ENCODE results near the gene CNTRL.

The CNTRL gene

GRCh38 chr9:121138561-121138960, 63.8 kb downstream of the CNTRL start:
- Histone ChIP-seq H3K9me3 (ENCODE audit: control insufficient read depth in 1 of 2, low read length in 2 of 2) (no peaks in the 10 kb centered on the region), H3K27me3 (ENCODE audit: low read depth, low read length) (no peaks in the 10 kb centered on the region), H3K36me3 (ENCODE audit: control insufficient read depth in 1 of 2, insufficient read depth in 2 of 2, low read length in 2 of 2) (peaks cover 58 to 68% of the 10 kb centered on the region in 2 donors), H3K27ac (ENCODE audit: low read length) (no peak overlapping the region), H3K4me1 (ENCODE audit: control insufficient read depth in 1 of 2, insufficient read depth in 2 of 2, low read length in 2 of 2) (no peaks in the 10 kb centered on the region), H3K4me3 (ENCODE audit: low read depth in 1 of 2, low read length in 2 of 2) (no peak overlapping the region)

GRCh38 chr9:121138973-121139372, 64.2 kb downstream of the CNTRL start:
- Histone ChIP-seq H3K4me3 (ENCODE audit: low read depth in 1 of 2, low read length in 2 of 2) (no peak overlapping the region), H3K27ac (ENCODE audit: low read length) (no peak overlapping the region), H3K9me3 (ENCODE audit: control insufficient read depth in 1 of 2, low read length in 2 of 2) (no peaks in the 10 kb centered on the region), H3K36me3 (ENCODE audit: control insufficient read depth in 1 of 2, insufficient read depth in 2 of 2, low read length in 2 of 2) (peaks cover 61 to 72% of the 10 kb centered on the region in 2 donors), H3K4me1 (ENCODE audit: control insufficient read depth in 1 of 2, insufficient read depth in 2 of 2, low read length in 2 of 2) (no peaks in the 10 kb centered on the region), H3K27me3 (ENCODE audit: low read depth, low read length) (no peaks in the 10 kb centered on the region)

- Histone ChIP-seq H3K4me1 (ENCODE audit: control insufficient read depth in 1 of 2, insufficient read depth in 2 of 2, low read length in 2 of 2) (no peaks in the 10 kb centered on the region), H3K27me3 (ENCODE audit: low read depth, low read length) (no peaks in the 10 kb centered on the region), H3K9me3 (ENCODE audit: control insufficient read depth in 1 of 2, low read length in 2 of 2) (no peaks in the 10 kb centered on the region), H3K27ac (ENCODE audit: low read length) (no peak overlapping the region), H3K36me3 (ENCODE audit: control insufficient read depth in 1 of 2, insufficient read depth in 2 of 2, low read length in 2 of 2) (peaks cover 73 to 84% of the 10 kb centered on the region in 2 donors), H3K4me3 (ENCODE audit: low read depth in 1 of 2, low read length in 2 of 2) (no peak overlapping the region)
These were observed 65.4 kb downstream of the CNTRL start for GRCh38 chr9:121140162-121140561.

- H3K27me3 ChIP-seq (ENCODE audit: low read depth, low read length), result no peaks in the 10 kb centered on the region
- H3K9me3 ChIP-seq (ENCODE audit: control insufficient read depth in 1 of 2, low read length in 2 of 2), result no peaks in the 10 kb centered on the region
- H3K36me3 ChIP-seq (ENCODE audit: control insufficient read depth in 1 of 2, insufficient read depth in 2 of 2, low read length in 2 of 2), result peaks cover 73 to 82% of the 10 kb centered on the region in 2 donors
- no peak overlapping the region for H3K4me3 ChIP-seq (ENCODE audit: low read depth in 1 of 2, low read length in 2 of 2)
- no peaks in the 10 kb centered on the region for H3K4me1 ChIP-seq (ENCODE audit: control insufficient read depth in 1 of 2, insufficient read depth in 2 of 2, low read length in 2 of 2)
- no peak overlapping the region for H3K27ac ChIP-seq (ENCODE audit: low read length)
These were observed 66.6 kb downstream of the CNTRL start for GRCh38 chr9:121141306-121141705.

- Histone ChIP-seq H3K4me3 (ENCODE audit: low read depth in 1 of 2, low read length in 2 of 2) (no peak overlapping the region), H3K4me1 (ENCODE audit: control insufficient read depth in 1 of 2, insufficient read depth in 2 of 2, low read length in 2 of 2) (no peaks in the 10 kb centered on the region), H3K36me3 (ENCODE audit: control insufficient read depth in 1 of 2, insufficient read depth in 2 of 2, low read length in 2 of 2) (peaks cover 75 to 85% of the 10 kb centered on the region in 2 donors), H3K27ac (ENCODE audit: low read length) (no peak overlapping the region), H3K27me3 (ENCODE audit: low read depth, low read length) (no peaks in the 10 kb centered on the region), H3K9me3 (ENCODE audit: control insufficient read depth in 1 of 2, low read length in 2 of 2) (no peaks in the 10 kb centered on the region)
These were observed 67.0 kb downstream of the CNTRL start for GRCh38 chr9:121141706-121142105.

- Histone ChIP-seq H3K4me1 (ENCODE audit: control insufficient read depth in 1 of 2, insufficient read depth in 2 of 2, low read length in 2 of 2) (no peaks in the 10 kb centered on the region), H3K9me3 (ENCODE audit: control insufficient read depth in 1 of 2, low read length in 2 of 2) (no peaks in the 10 kb centered on the region), H3K27ac (ENCODE audit: low read length) (no peak overlapping the region), H3K4me3 (ENCODE audit: low read depth in 1 of 2, low read length in 2 of 2) (no peak overlapping the region), H3K36me3 (ENCODE audit: control insufficient read depth in 1 of 2, insufficient read depth in 2 of 2, low read length in 2 of 2) (peaks cover 79 to 92% of the 10 kb centered on the region in 2 donors), H3K27me3 (ENCODE audit: low read depth, low read length) (no peaks in the 10 kb centered on the region)
These were observed 69.0 kb downstream of the CNTRL start for GRCh38 chr9:121143771-121144170.

GRCh38 chr9:121144482-121144881, 69.7 kb downstream of the CNTRL start:
- Histone ChIP-seq H3K36me3 (ENCODE audit: control insufficient read depth in 1 of 2, insufficient read depth in 2 of 2, low read length in 2 of 2) (peaks cover 76 to 89% of the 10 kb centered on the region in 2 donors), H3K9me3 (ENCODE audit: control insufficient read depth in 1 of 2, low read length in 2 of 2) (no peaks in the 10 kb centered on the region), H3K27me3 (ENCODE audit: low read depth, low read length) (no peaks in the 10 kb centered on the region), H3K4me3 (ENCODE audit: low read depth in 1 of 2, low read length in 2 of 2) (no peak overlapping the region), H3K4me1 (ENCODE audit: control insufficient read depth in 1 of 2, insufficient read depth in 2 of 2, low read length in 2 of 2) (no peaks in the 10 kb centered on the region), H3K27ac (ENCODE audit: low read length) (no peak overlapping the region)

- H3K27ac ChIP-seq (ENCODE audit: low read length), result no peak overlapping the region
- H3K4me3 ChIP-seq (ENCODE audit: low read depth in 1 of 2, low read length in 2 of 2), result no peak overlapping the region
- no peaks in the 10 kb centered on the region for H3K27me3 ChIP-seq (ENCODE audit: low read depth, low read length)
- H3K36me3 ChIP-seq (ENCODE audit: control insufficient read depth in 1 of 2, insufficient read depth in 2 of 2, low read length in 2 of 2), result peaks cover 49 to 55% of the 10 kb centered on the region in 2 donors
- H3K9me3 ChIP-seq (ENCODE audit: control insufficient read depth in 1 of 2, low read length in 2 of 2), result no peaks in the 10 kb centered on the region
- H3K4me1 ChIP-seq (ENCODE audit: control insufficient read depth in 1 of 2, insufficient read depth in 2 of 2, low read length in 2 of 2), result no peaks in the 10 kb centered on the region
These were observed 75.4 kb downstream of the CNTRL start for GRCh38 chr9:121150188-121150587.

- H3K36me3 ChIP-seq (ENCODE audit: control insufficient read depth in 1 of 2, insufficient read depth in 2 of 2, low read length in 2 of 2), result peaks cover 33 to 43% of the 10 kb centered on the region in 2 donors
- H3K27me3 ChIP-seq (ENCODE audit: low read depth, low read length), result no peaks in the 10 kb centered on the region
These were observed 78.9 kb downstream of the CNTRL start for GRCh38 chr9:121153642-121154041.

GRCh38 chr9:121154782-121155181, 80.0 kb downstream of the CNTRL start:
- Histone ChIP-seq H3K9me3 (ENCODE audit: control insufficient read depth in 1 of 2, low read length in 2 of 2) (no peaks in the 10 kb centered on the region), H3K27me3 (ENCODE audit: low read depth, low read length) (no peaks in the 10 kb centered on the region), H3K36me3 (ENCODE audit: control insufficient read depth in 1 of 2, insufficient read depth in 2 of 2, low read length in 2 of 2) (peaks cover 25 to 39% of the 10 kb centered on the region in 2 donors), H3K4me3 (ENCODE audit: low read depth in 1 of 2, low read length in 2 of 2) (no peak overlapping the region), H3K4me1 (ENCODE audit: control insufficient read depth in 1 of 2, insufficient read depth in 2 of 2, low read length in 2 of 2) (no peaks in the 10 kb centered on the region), H3K27ac (ENCODE audit: low read length) (no peak overlapping the region)

More at GRCh38 chr9:121153642-121154041, 78.9 kb downstream of the CNTRL start:
- no peak overlapping the region for H3K4me3 ChIP-seq (ENCODE audit: low read depth in 1 of 2, low read length in 2 of 2)
- no peak overlapping the region for H3K27ac ChIP-seq (ENCODE audit: low read length)
- H3K9me3 ChIP-seq (ENCODE audit: control insufficient read depth in 1 of 2, low read length in 2 of 2), result no peaks in the 10 kb centered on the region
- no peaks in the 10 kb centered on the region for H3K4me1 ChIP-seq (ENCODE audit: control insufficient read depth in 1 of 2, insufficient read depth in 2 of 2, low read length in 2 of 2)

- Histone ChIP-seq H3K27me3 (ENCODE audit: low read depth, low read length) (no peaks in the 10 kb centered on the region), H3K4me3 (ENCODE audit: low read depth in 1 of 2, low read length in 2 of 2) (no peak overlapping the region), H3K27ac (ENCODE audit: low read length) (no peak overlapping the region), H3K4me1 (ENCODE audit: control insufficient read depth in 1 of 2, insufficient read depth in 2 of 2, low read length in 2 of 2) (no peaks in the 10 kb centered on the region), H3K9me3 (ENCODE audit: control insufficient read depth in 1 of 2, low read length in 2 of 2) (no peaks in the 10 kb centered on the region), H3K36me3 (ENCODE audit: control insufficient read depth in 1 of 2, insufficient read depth in 2 of 2, low read length in 2 of 2) (peaks cover 23 to 42% of the 10 kb centered on the region in 2 donors)
These were observed 81.5 kb downstream of the CNTRL start for GRCh38 chr9:121156263-121156731.

- Histone ChIP-seq H3K4me1 (ENCODE audit: control insufficient read depth in 1 of 2, insufficient read depth in 2 of 2, low read length in 2 of 2) (no peaks in the 10 kb centered on the region), H3K27me3 (ENCODE audit: low read depth, low read length) (no peaks in the 10 kb centered on the region), H3K9me3 (ENCODE audit: control insufficient read depth in 1 of 2, low read length in 2 of 2) (no peaks in the 10 kb centered on the region), H3K36me3 (ENCODE audit: control insufficient read depth in 1 of 2, insufficient read depth in 2 of 2, low read length in 2 of 2) (peaks cover 28 to 40% of the 10 kb centered on the region in 2 donors), H3K27ac (ENCODE audit: low read length) (no peak overlapping the region), H3K4me3 (ENCODE audit: low read depth in 1 of 2, low read length in 2 of 2) (no peak overlapping the region)
These were observed 83.2 kb downstream of the CNTRL start for GRCh38 chr9:121157939-121158338.

All from muscle layer of duodenum (tissue), 2 donors.